GM21360 (cell line): ENCODE measurements around the gene ZSCAN10.

Source experiments
- ATAC-seq: cut with Tn5 transposase; IDR thresholded peaks from one replicate; pipeline ENCODE4 v1.9.1; 2021; ENCODE audit warnings: mild to moderate bottlenecking, moderate library complexity; ENCODE audit not compliant: unreplicated experiment

ZSCAN10 gene

GRCh38 chr16:3049921-3050481 is 49.1 kb downstream of the ZSCAN10 start:
- ATAC-seq, result no peak

GRCh38 chr16:3047387-3047720 is 51.7 kb downstream of the ZSCAN10 start:
- no peak for ATAC-seq

- no peak for ATAC-seq
Measured at GRCh38 chr16:3046641-3047386, 52.3 kb downstream of the ZSCAN10 start.

GRCh38 chr16:3045758-3046640 is 53.1 kb downstream of the ZSCAN10 start, which contains the start of gene MMP25:
TSS of gene MMP25 (plus strand) at chr16:3046561. CDS start at chr16:3046918, 357 bp downstream.
- ATAC-seq, result no peak

GRCh38 chr16:3044708-3045107 is 54.4 kb downstream of the ZSCAN10 start:
- no peak for ATAC-seq

- no peak for ATAC-seq
Measured at GRCh38 chr16:3042376-3042775, 56.7 kb downstream of the ZSCAN10 start.

GRCh38 chr16:3038896-3039295 is 60.2 kb downstream of the ZSCAN10 start:
- ATAC-seq, result no peak
